GM23338 (cell line): Measurements from ENCODE around the gene PSIP1. TPM values are rescaled to one million over a fixed set of nuclear protein-coding genes. Genes with fewer than 3 reads are reported as not detected.
"Not testable (repeated sequence)": the region's sequence is repeated elsewhere in the genome, so short reads cannot be mapped to it uniquely, and the experiment has no call there.

Experiments used
- ATAC-seq: fragments of 200-7000 bp; cut with Tn5 transposase; 3 replicates; pipeline ENCODE4 v1.9.1; 2020
- DNase-seq: peaks from one replicate; pipeline ENCODE4 v3.0.0-alpha.2; 2015; ENCODE audit warnings: low spot score
- H2AFZ ChIP-seq: fragments of 200-600 bp; sonication (generic); 2 replicates; pipeline ENCODE4 v1.8.0; 2016; ENCODE audit warnings: antibody characterized with exemption, mild to moderate bottlenecking, moderate library complexity
- H3F3A ChIP-seq: fragments of 200-600 bp; sonication (generic); replicated peaks from 2 replicates; pipeline ENCODE4 v1.8.0; 2017; ENCODE audit warnings: antibody characterized with exemption, mixed run types, low read depth
- H3K27ac ChIP-seq: fragments of 200-600 bp; sonication (generic); 2 replicates; pipeline ENCODE4 v1.6.1; 2016; ENCODE audit warnings: low read depth
- H3K27me3 ChIP-seq: fragments of 200-600 bp; sonication (generic); 2 replicates; pipeline ENCODE4 v1.8.0; 2016; ENCODE audit warnings: mild to moderate bottlenecking, mixed run types, moderate library complexity; ENCODE audit not compliant: insufficient read depth
- H3K36me3 ChIP-seq: fragments of 200-600 bp; sonication (generic); 2 replicates; pipeline ENCODE4 v1.8.0; 2016; ENCODE audit warnings: mild to moderate bottlenecking; ENCODE audit not compliant: insufficient read depth
- H3K4me1 ChIP-seq: fragments of 200-600 bp; sonication (generic); 2 replicates; pipeline ENCODE4 v1.8.0; 2016; ENCODE audit warnings: mild to moderate bottlenecking, moderate library complexity; ENCODE audit not compliant: insufficient read depth
- H3K4me2 ChIP-seq: fragments of 200-600 bp; sonication (generic); 2 replicates; pipeline ENCODE4 v1.7.1; 2017; ENCODE audit warnings: mixed run types
- H3K4me3 ChIP-seq: fragments of 200-600 bp; sonication (generic); 2 replicates; pipeline ENCODE4 v1.6.1; 2016; ENCODE audit warnings: mixed run types
- H3K79me2 ChIP-seq: fragments of 200-600 bp; sonication (generic); replicated peaks from 2 replicates; pipeline ENCODE4 v1.8.0; 2017; ENCODE audit warnings: mild to moderate bottlenecking; ENCODE audit not compliant: insufficient read depth
- H3K9me2 ChIP-seq: fragments of 200-600 bp; sonication (generic); 2 replicates; pipeline ENCODE4 v1.8.0; 2017; ENCODE audit not compliant: insufficient read depth
- H4K20me1 ChIP-seq: fragments of 200-600 bp; sonication (generic); replicated peaks from 2 replicates; pipeline ENCODE4 v1.8.0; 2017; ENCODE audit warnings: mild to moderate bottlenecking; ENCODE audit not compliant: insufficient read depth
- H3K27ac Mint-ChIP-seq: 2 replicates; pipeline ENCODE4 v1.8.0; 2020; ENCODE audit warnings: inconsistent platforms, mild to moderate bottlenecking, moderate library complexity, mixed read lengths
- H3K27me3 Mint-ChIP-seq: 3 replicates; pipeline ENCODE4 v1.8.0; 2022; ENCODE audit warnings: low read depth, mild to moderate bottlenecking, moderate library complexity, mixed read lengths, inconsistent platforms; ENCODE audit not compliant: insufficient read depth, poor library complexity
- H3K36me3 Mint-ChIP-seq: 3 replicates; pipeline ENCODE4 v1.8.0; 2021; ENCODE audit warnings: low read depth, mild to moderate bottlenecking, inconsistent platforms, moderate library complexity, mixed read lengths
- H3K4me1 Mint-ChIP-seq: 3 replicates; pipeline ENCODE4 v1.8.0; 2020; ENCODE audit warnings: mild to moderate bottlenecking, inconsistent platforms, mixed read lengths
- H3K4me3 Mint-ChIP-seq: 3 replicates; pipeline ENCODE4 v1.8.0; 2021; ENCODE audit warnings: moderate library complexity, mild to moderate bottlenecking, inconsistent platforms, mixed read lengths
- H3K9me3 Mint-ChIP-seq: 3 replicates; pipeline ENCODE4 v1.8.0; 2020; ENCODE audit warnings: moderate library complexity, mild to moderate bottlenecking, inconsistent platforms, mixed read lengths
- CREB1 ChIP-seq: fragments of 250-450 bp; sonication (Bioruptor Pico); IDR thresholded peaks from 2 replicates; pipeline ENCODE4 v1.5.0; 2020; ENCODE audit warnings: low read depth, mild to moderate bottlenecking, moderate library complexity
- CTCF ChIP-seq, 2 experiments: fragments of 200-600 bp in 1 of 2; sonication (generic) in 1 of 2; conservative IDR thresholded peaks; 2 replicates each; pipeline versions ENCODE4 v1.5.1 to v1.6.1; 2016 to 2017; ENCODE audit warnings: antibody characterized with exemption in 2 of 2, low read depth in 2 of 2, mild to moderate bottlenecking in 2 of 2, moderate library complexity in 1 of 2
- NANOG ChIP-seq: IDR thresholded peaks from 2 replicates; pipeline ENCODE4 v1.6.1; 2016; ENCODE audit warnings: antibody characterized with exemption, borderline replicate concordance
- POLR2AphosphoS5 ChIP-seq: IDR thresholded peaks from 2 replicates; pipeline ENCODE4 v1.6.1; 2016; ENCODE audit warnings: antibody characterized with exemption, low read depth
- REST ChIP-seq: IDR thresholded peaks from one replicate; pipeline ENCODE4 v1.6.1; 2018; ENCODE audit warnings: antibody characterized with exemption; ENCODE audit not compliant: unreplicated experiment
- ZNF114 ChIP-seq: fragments of 250-450 bp; sonication (Bioruptor Pico); IDR thresholded peaks from 2 replicates; pipeline ENCODE4 v1.5.0; 2020; ENCODE audit warnings: mild to moderate bottlenecking, moderate library complexity
- ZNF462 ChIP-seq: fragments of 250-450 bp; sonication (Bioruptor Pico); IDR thresholded peaks from 2 replicates; pipeline ENCODE4 v1.5.0; 2020; ENCODE audit warnings: mild to moderate bottlenecking, moderate library complexity
- polyA plus RNA-seq: library from polyadenylated mRNA; unstranded; fragments of >200 nt; fragmentation: Nextera tagmentation; extraction: Ambion mirVana; gene quantifications from 2 replicates; pipeline ENCODE4 v1.2.1, GENCODE V29; 2016
- total RNA-seq: library from RNA; depleted of rRNA; stranded (reverse); fragments of >200 nt; shearing (Covaris generic); gene quantifications from 2 replicates; pipeline ENCODE4 v1.2.3, GENCODE V29; 2014

Gene PSIP1
- total and polyA plus RNA-seq, 2 experiments from 2014 or later, result 332 to 989 TPM

- peaks cover 15% of the 10 kb centered on the region; the same call in 2 of the 3 replicates for H3K4me1 Mint-ChIP-seq
- H3K4me3 ChIP-seq, H3F3A ChIP-seq, DNase-seq, H3K27me3 Mint-ChIP-seq, H3K27ac ChIP-seq, H3K27ac Mint-ChIP-seq, H2AFZ ChIP-seq, H3K4me3 Mint-ChIP-seq, H3K9me2 ChIP-seq, H3K36me3 ChIP-seq, H3K9me3 Mint-ChIP-seq, H3K4me2 ChIP-seq, H3K27me3 ChIP-seq, ATAC-seq, H3K4me1 ChIP-seq: not testable (repeated sequence)
- peaks cover 14% of the 10 kb centered on the region; the same call in 1 of the 2 replicates for H4K20me1 ChIP-seq
- peaks cover 48% of the 10 kb centered on the region for H3K36me3 Mint-ChIP-seq
- peaks cover 94% of the 10 kb centered on the region for H3K79me2 ChIP-seq
Measured at GRCh38 chr9:15427702-15428101, 83.1 kb downstream of the PSIP1 start.

GRCh38 chr9:15426019-15426418 is 84.8 kb downstream of the PSIP1 start:
- H3K4me1 Mint-ChIP-seq, result peaks cover 23% of the 10 kb centered on the region; the same call in 2 of the 3 replicates
- Histone ChIP-seq H3F3A (0 out of 2 replicates have a peak, but pooled peaks cover 3% of the 10 kb centered on the region), H3K9me2 (no peaks in the 10 kb centered on the region), H3K4me1 (peaks cover 16% of the 10 kb centered on the region), H4K20me1 (peaks cover 14% of the 10 kb centered on the region; the same call in 1 of the 2 replicates), H3K4me3 (no peak overlapping the region), H3K27ac (no peak overlapping the region), H3K36me3 (peaks cover 3% of the 10 kb centered on the region), H3K4me2 (no peak overlapping the region), H3K27me3 (no peaks in the 10 kb centered on the region), H2AFZ (no peak overlapping the region), H3K79me2 (peaks cover 77% of the 10 kb centered on the region)
- no peak for TF ChIP-seq ZNF114 (CRISPR knock-in tag)
- no peak for TF ChIP-seq NANOG
- TF ChIP-seq POLR2AphosphoS5, result no peak
- TF ChIP-seq ZNF462 (CRISPR knock-in tag), result no peak
- TF ChIP-seq REST, result no peak
- TF ChIP-seq CREB1 (CRISPR knock-in tag), result no peak
- TF ChIP-seq CTCF (conservative IDR thresholded peaks at IDR 0.05; ENCODE audit: low read depth in 2 of 2), result no peak
- ATAC-seq (no peak), DNase-seq (no peak)
- no peak overlapping the region for H3K27ac Mint-ChIP-seq
- H3K4me3 Mint-ChIP-seq, result no peak overlapping the region
- H3K36me3 Mint-ChIP-seq, result peaks cover 48% of the 10 kb centered on the region
- no peaks in the 10 kb centered on the region for H3K27me3 Mint-ChIP-seq
- no peaks in the 10 kb centered on the region for H3K9me3 Mint-ChIP-seq
